D721Med (cell line): Measurements from ENCODE around the gene EDA.

Source experiments
- DNase-seq: peaks from one replicate; pipeline ENCODE4 v3.0.0; 2011; ENCODE audit warnings: low spot score; ENCODE audit not compliant: insufficient read length
- FAIRE-seq: peaks from 2 replicates; lab custom pipeline; 2011; peaks lifted over from hg19 to GRCh38; lab: Jason Lieb, UNC
- CTCF ChIP-seq: IDR thresholded peaks from 2 replicates; pipeline ENCODE4 v1.5.1; 2012; ENCODE audit warnings: mild to moderate bottlenecking, control low read depth; ENCODE audit not compliant: insufficient read depth; ENCODE audit errors: missing control alignments

EDA gene

GRCh38 chrX:69793260-69793935 lies 177.5 kb downstream of the EDA start:
- DNase-seq (no peak), FAIRE-seq (no peak)
- TF ChIP-seq CTCF: no peak

GRCh38 chrX:69795702-69796101 lies 179.8 kb downstream of the EDA start:
- no peak for TF ChIP-seq CTCF
- no peak for FAIRE-seq
- DNase-seq: no peak

- no peak for FAIRE-seq
- TF ChIP-seq CTCF: no peak
- no peak for DNase-seq
These were observed 191.5 kb downstream of the EDA start for GRCh38 chrX:69807400-69807799.

GRCh38 chrX:69808375-69808774 lies 192.5 kb downstream of the EDA start:
- peak; percentile 29 for FAIRE-seq

GRCh38 chrX:69813677-69814076 lies 197.8 kb downstream of the EDA start:
- FAIRE-seq: no peak
- no peak for TF ChIP-seq CTCF
- DNase-seq: no peak

More at GRCh38 chrX:69808375-69808774, 192.5 kb downstream of the EDA start:
- no peak for DNase-seq
- TF ChIP-seq CTCF: no peak

- no peak for FAIRE-seq
- no peak for DNase-seq
- no peak for TF ChIP-seq CTCF
These were observed 199.2 kb downstream of the EDA start for GRCh38 chrX:69815063-69815462.

GRCh38 chrX:69815519-69815918 lies 199.6 kb downstream of the EDA start:
- FAIRE-seq (no peak), DNase-seq (no peak)
- TF ChIP-seq CTCF: no peak
